HG03469 (cell line): Measurements from ENCODE around the gene SLC9A9.
"Not testable (repeated sequence)": the region's sequence is repeated elsewhere in the genome, so short reads cannot be mapped to it uniquely, and the experiment has no call there.

Experiments used
- ATAC-seq: cut with Tn5 transposase; IDR thresholded peaks from one replicate; pipeline ENCODE4 v1.9.1; 2021; ENCODE audit warnings: mild to moderate bottlenecking, moderate library complexity, moderate number of reproducible peaks; ENCODE audit not compliant: unreplicated experiment

SLC9A9 gene

DNA sequence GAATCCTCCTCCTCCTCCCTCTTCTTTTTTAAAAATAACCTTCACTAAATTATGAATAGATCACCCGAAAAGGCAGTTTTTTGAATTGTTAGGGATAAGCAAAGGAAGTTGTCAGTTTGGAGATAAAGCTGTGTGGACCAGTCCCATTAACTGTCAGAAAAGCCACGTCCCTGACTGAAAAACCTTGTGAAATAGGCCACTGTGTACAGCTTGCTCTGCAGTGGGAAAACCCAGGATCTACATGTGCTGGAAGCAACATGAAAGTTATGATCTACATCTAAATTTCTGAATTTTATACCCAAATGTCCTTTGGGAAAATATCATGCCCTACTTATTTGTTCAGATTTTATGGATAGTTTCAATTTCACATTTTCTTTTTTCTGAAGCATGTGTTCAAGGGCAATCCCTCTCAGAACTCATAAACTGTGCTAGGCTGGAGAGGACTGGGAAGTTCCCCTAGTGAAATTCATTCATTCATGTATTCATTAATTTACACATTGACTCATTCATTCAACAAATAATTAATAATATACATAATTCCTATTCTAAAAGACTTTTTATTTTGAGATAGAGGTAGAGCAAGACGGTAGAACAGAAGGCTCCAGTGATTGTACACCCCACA, 149.5 kb downstream of the SLC9A9 start:
- no peak for ATAC-seq

GRCh38 chr3:143697975-143698374, 150.3 kb downstream of the SLC9A9 start:
- no peak for ATAC-seq

GRCh38 chr3:143695333-143695732, 152.9 kb downstream of the SLC9A9 start:
- not testable (repeated sequence) for ATAC-seq

GRCh38 chr3:143693506-143693905, 154.8 kb downstream of the SLC9A9 start:
- no peak for ATAC-seq

GRCh38 chr3:143686638-143687197, 161.6 kb downstream of the SLC9A9 start:
- no peak for ATAC-seq

- no peak for ATAC-seq
These were observed 162.8 kb downstream of the SLC9A9 start for GRCh38 chr3:143685491-143685890.

- ATAC-seq = no peak
These were observed 170.8 kb downstream of the SLC9A9 start for GRCh38 chr3:143677430-143677829.

GRCh38 chr3:143676747-143677146, 171.5 kb downstream of the SLC9A9 start:
- no peak for ATAC-seq

GRCh38 chr3:143676021-143676420, 172.2 kb downstream of the SLC9A9 start:
- no peak for ATAC-seq

GRCh38 chr3:143674100-143674968, 173.9 kb downstream of the SLC9A9 start:
- peak; percentile 34 for ATAC-seq

- no peak for ATAC-seq
These were observed 175.7 kb downstream of the SLC9A9 start for GRCh38 chr3:143672396-143673165.

DNA sequence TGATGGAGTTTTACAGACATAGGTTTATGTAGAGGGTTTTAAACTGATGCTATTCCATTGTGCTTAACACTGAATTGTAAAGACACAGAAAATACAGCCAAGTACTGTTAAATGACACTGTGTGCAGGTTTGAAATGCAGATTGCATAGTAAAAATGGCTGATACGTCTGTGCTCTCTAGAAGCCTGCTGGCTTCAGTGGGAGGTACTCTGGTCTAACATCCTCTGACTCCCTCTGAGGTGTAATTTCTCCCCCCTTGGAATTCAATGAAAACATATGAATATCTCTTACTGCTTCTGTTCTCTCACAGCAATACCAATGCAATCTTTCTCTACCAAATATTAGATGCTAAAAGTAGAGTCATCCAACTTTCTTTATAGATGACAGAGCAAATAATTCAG, 176.6 kb downstream of the SLC9A9 start:
- no peak for ATAC-seq

GRCh38 chr3:143668924-143669790, 179.1 kb downstream of the SLC9A9 start:
- ATAC-seq = peak; percentile 80

DNA sequence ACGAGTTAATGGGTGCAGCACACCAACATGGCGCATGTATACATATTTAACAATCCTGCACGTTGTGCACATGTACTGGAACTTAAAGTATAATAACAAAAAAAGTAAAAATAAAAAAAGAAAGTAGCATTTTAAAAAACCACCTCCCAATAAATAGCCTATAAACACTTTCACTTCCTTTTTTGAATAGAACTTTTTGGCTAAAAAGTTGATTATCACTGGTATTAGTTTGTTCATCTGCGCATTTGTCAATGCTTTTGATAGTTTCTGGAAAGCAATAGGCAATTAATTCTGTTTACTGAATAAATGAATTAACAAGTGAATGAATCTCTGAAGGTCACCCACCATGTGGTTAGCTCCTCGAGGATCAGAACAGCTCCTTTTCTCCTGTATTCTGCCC, 179.9 kb downstream of the SLC9A9 start:
- no peak for ATAC-seq

GRCh38 chr3:143661677-143662076, 186.6 kb downstream of the SLC9A9 start:
- ATAC-seq = no peak

GRCh38 chr3:143658861-143659260, 189.4 kb downstream of the SLC9A9 start:
- no peak for ATAC-seq

- no peak for ATAC-seq
These were observed 190.2 kb downstream of the SLC9A9 start for GRCh38 chr3:143658116-143658515.

- ATAC-seq = no peak
These were observed 190.9 kb downstream of the SLC9A9 start for GRCh38 chr3:143657391-143657790.

DNA sequence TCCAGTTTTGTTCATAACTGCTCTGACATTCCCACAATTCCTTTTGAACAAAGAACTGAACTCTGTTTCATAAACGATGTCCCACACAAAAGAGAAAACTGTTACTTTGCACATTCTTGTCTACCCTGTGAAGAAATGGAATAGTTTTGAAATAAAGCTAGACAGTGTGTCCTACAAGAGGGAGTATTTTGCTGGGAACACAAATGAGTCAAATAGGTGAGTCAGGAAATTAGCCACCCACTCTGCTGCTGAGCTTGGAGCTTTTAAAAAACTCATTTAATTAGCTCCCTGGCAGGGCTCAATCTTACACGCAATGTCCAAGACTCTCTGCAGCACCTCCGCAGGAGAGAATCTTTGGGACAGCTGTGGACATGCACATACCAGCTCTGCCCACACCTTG, 193.4 kb downstream of the SLC9A9 start:
- no peak for ATAC-seq

DNA sequence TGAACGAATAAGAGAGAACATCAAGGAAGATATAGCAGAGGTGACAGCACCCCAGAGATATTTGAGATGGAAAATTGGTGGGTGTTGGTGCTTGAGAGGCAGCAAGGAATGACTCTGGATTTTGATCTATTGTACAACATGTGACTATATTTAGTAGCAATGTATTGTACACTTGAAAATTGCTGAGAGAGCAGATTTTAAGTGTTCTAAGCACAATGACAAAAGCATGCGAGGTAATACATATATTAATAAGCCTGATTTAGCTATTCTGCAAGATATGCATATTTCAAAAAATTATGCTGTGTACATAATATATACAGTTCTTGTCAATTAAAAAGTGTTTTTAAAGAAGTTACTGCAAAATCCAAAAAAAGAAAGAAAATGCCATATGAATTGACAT, 194.3 kb downstream of the SLC9A9 start:
- no peak for ATAC-seq
